Lung microvascular endothelial cell (primary cell): ENCODE data around the gene TXNRD1. TPM values are rescaled to one million over a fixed set of nuclear protein-coding genes. Genes with fewer than 3 reads are reported as not detected.
"Not testable (repeated sequence)": the region's sequence is repeated elsewhere in the genome, so short reads cannot be mapped to it uniquely, and the experiment has no call there.

Source experiments
- DNase-seq, 2 donors: peaks; one replicate each; pipeline versions ENCODE4 v3.0.0 to v3.0.0-alpha.2; 2010; ENCODE audit warnings: low read depth in 2 of 2
- total RNA-seq: library from RNA; depleted of rRNA; stranded (reverse); fragments of >200 nt; gene quantifications from 2 replicates; pipeline ENCODE4 v1.2.1, GENCODE V29; 2014

Gene TXNRD1
- total RNA-seq, 1 donor from 2014 or later, result 293 TPM

- DNase-seq, result no peak
Observed at GRCh38 chr12:104321949-104322348, 106.4 kb downstream of the TXNRD1 start.

- not testable (repeated sequence) for DNase-seq
Observed at GRCh38 chr12:104322533-104322932, 107.0 kb downstream of the TXNRD1 start.

- no peak for DNase-seq
Observed at GRCh38 chr12:104323899-104324298, 108.3 kb downstream of the TXNRD1 start.

- not testable (repeated sequence) for DNase-seq
Observed at GRCh38 chr12:104328278-104328677, 112.7 kb downstream of the TXNRD1 start.

- no peak for DNase-seq
Observed at GRCh38 chr12:104328790-104329189, 113.2 kb downstream of the TXNRD1 start.

- DNase-seq, result no peak
Observed at GRCh38 chr12:104329707-104330532, 114.3 kb downstream of the TXNRD1 start.

- no peak for DNase-seq
Observed at GRCh38 chr12:104331376-104331775, 115.8 kb downstream of the TXNRD1 start.

GRCh38 chr12:104332273-104332672 lies 116.7 kb downstream of the TXNRD1 start:
- DNase-seq, result not testable (repeated sequence)

- no peak for DNase-seq
Observed at GRCh38 chr12:104333692-104334255, 118.2 kb downstream of the TXNRD1 start.

- DNase-seq, result no peak
Observed at GRCh38 chr12:104334581-104334980, 119.0 kb downstream of the TXNRD1 start.

- peak in 1 of 2 donors; percentile 41 for DNase-seq
Observed at GRCh38 chr12:104336115-104336514, 120.5 kb downstream of the TXNRD1 start.

GRCh38 chr12:104337030-104337558 lies 121.5 kb downstream of the TXNRD1 start:
- DNase-seq, result no peak

GRCh38 chr12:104339663-104340062 lies 124.1 kb downstream of the TXNRD1 start:
- DNase-seq, result no peak

- peak in 1 of 2 donors; percentile 44 for DNase-seq
Observed at GRCh38 chr12:104340177-104340576, 124.6 kb downstream of the TXNRD1 start.

GRCh38 chr12:104340925-104341611 lies 125.5 kb downstream of the TXNRD1 start:
- no peak for DNase-seq

GRCh38 chr12:104342147-104342546 lies 126.6 kb downstream of the TXNRD1 start:
- DNase-seq, result no peak

- DNase-seq, result no peak
Observed at GRCh38 chr12:104342635-104343249, 127.2 kb downstream of the TXNRD1 start.

- no peak for DNase-seq
Observed at GRCh38 chr12:104344682-104345081, 129.1 kb downstream of the TXNRD1 start.

- no peak for DNase-seq
Observed at GRCh38 chr12:104345234-104346066, 129.9 kb downstream of the TXNRD1 start.

GRCh38 chr12:104347374-104348075 lies 131.9 kb downstream of the TXNRD1 start:
- DNase-seq, result no peak
